Right lobe of liver (tissue), 4 donors: ENCODE results near the gene KCNT2.

Source experiments
- POLR2A ChIP-seq: fragments of 450-650 bp; IDR thresholded peaks from one replicate; pipeline ENCODE4 v1.6.1; 2017; ENCODE audit warnings: antibody characterized with exemption, mild to moderate bottlenecking
- TF ChIP-seq, protein P1 (sequence below), 4 donors: fragments of 200-600 bp in 3 of 4; fragments of 450-650 bp in 1 of 4; IDR thresholded peaks; one replicate each; pipeline versions ENCODE4 v1.5.1 to v1.8.0; 2016 to 2022; ENCODE audit warnings: antibody characterized with exemption in 4 of 4, mild to moderate bottlenecking in 2 of 4
- donor health status: DM: no; HTN: no; CAD: no.
- donor health status: DM: no; HTN: no; CAD: no.
- donor health status: DM: no; HTN: yes; CAD: no.

- TF ChIP-seq POLR2A = no peak
- TF ChIP-seq, protein P1, sequence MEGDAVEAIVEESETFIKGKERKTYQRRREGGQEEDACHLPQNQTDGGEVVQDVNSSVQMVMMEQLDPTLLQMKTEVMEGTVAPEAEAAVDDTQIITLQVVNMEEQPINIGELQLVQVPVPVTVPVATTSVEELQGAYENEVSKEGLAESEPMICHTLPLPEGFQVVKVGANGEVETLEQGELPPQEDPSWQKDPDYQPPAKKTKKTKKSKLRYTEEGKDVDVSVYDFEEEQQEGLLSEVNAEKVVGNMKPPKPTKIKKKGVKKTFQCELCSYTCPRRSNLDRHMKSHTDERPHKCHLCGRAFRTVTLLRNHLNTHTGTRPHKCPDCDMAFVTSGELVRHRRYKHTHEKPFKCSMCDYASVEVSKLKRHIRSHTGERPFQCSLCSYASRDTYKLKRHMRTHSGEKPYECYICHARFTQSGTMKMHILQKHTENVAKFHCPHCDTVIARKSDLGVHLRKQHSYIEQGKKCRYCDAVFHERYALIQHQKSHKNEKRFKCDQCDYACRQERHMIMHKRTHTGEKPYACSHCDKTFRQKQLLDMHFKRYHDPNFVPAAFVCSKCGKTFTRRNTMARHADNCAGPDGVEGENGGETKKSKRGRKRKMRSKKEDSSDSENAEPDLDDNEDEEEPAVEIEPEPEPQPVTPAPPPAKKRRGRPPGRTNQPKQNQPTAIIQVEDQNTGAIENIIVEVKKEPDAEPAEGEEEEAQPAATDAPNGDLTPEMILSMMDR (IDR thresholded peaks at IDR 0.05) = no peak
Measured at GRCh38 chr1:196193896-196194559, 414.2 kb downstream of the KCNT2 start.
